Measurements from ENCODE around the gene SERPINA1. TPM values are rescaled to one million over a fixed set of nuclear protein-coding genes. Genes with fewer than 3 reads are reported as not detected.

SERPINA1 gene
- total and polyA plus RNA-seq, 2 experiments from 2014 or later: 0.69 to 2.6 TPM

DNA sequence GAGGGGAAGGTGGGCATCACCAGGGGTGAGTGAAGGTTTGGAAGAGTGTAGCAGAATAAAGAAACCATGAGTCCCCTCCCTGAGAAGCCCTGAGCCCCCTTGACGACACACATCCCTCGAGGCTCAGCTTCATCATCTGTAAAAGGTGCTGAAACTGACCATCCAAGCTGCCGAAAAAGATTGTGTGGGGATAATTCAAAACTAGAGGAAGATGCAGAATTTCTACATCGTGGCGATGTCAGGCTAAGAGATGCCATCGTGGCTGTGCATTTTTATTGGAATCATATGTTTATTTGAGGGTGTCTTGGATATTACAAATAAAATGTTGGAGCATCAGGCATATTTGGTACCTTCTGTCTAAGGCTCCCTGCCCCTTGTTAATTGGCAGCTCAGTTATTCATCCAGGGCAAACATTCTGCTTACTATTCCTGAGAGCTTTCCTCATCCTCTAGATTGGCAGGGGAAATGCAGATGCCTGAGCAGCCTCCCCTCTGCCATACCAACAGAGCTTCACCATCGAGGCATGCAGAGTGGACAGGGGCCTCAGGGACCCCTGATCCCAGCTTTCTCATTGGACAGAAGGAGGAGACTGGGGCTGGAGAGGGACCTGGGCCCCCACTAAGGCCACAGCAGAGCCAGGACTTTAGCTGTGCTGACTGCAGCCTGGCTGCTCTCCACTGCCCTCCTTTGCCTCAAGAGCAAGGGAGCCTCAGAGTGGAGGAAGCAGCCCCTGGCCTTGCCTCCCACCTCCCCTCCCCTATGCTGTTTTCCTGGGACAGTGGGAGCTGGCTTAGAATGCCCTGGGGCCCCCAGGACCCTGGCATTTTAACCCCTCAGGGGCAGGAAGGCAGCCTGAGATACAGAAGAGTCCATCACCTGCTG lies 7.0 kb downstream of the SERPINA1 start:
- no peak overlapping the region for H3K27ac ChIP-seq
- H3K9me3 ChIP-seq (ENCODE audit: low read depth): no peaks in the 10 kb centered on the region
- no peak for DNase-seq (ENCODE audit: low read depth in 1 of 2, low spot score in 1 of 2)
- H3K4me1 ChIP-seq (ENCODE audit: low read depth): no peaks in the 10 kb centered on the region
- H3K4me3 ChIP-seq: no peak overlapping the region
- no peaks in the 10 kb centered on the region for H3K36me3 ChIP-seq
- no peaks in the 10 kb centered on the region for H3K27me3 ChIP-seq
- TF ChIP-seq, protein P1, sequence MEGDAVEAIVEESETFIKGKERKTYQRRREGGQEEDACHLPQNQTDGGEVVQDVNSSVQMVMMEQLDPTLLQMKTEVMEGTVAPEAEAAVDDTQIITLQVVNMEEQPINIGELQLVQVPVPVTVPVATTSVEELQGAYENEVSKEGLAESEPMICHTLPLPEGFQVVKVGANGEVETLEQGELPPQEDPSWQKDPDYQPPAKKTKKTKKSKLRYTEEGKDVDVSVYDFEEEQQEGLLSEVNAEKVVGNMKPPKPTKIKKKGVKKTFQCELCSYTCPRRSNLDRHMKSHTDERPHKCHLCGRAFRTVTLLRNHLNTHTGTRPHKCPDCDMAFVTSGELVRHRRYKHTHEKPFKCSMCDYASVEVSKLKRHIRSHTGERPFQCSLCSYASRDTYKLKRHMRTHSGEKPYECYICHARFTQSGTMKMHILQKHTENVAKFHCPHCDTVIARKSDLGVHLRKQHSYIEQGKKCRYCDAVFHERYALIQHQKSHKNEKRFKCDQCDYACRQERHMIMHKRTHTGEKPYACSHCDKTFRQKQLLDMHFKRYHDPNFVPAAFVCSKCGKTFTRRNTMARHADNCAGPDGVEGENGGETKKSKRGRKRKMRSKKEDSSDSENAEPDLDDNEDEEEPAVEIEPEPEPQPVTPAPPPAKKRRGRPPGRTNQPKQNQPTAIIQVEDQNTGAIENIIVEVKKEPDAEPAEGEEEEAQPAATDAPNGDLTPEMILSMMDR (IDR thresholded peaks at IDR 0.05; ENCODE audit: low read depth, low read length): no peak

DNA sequence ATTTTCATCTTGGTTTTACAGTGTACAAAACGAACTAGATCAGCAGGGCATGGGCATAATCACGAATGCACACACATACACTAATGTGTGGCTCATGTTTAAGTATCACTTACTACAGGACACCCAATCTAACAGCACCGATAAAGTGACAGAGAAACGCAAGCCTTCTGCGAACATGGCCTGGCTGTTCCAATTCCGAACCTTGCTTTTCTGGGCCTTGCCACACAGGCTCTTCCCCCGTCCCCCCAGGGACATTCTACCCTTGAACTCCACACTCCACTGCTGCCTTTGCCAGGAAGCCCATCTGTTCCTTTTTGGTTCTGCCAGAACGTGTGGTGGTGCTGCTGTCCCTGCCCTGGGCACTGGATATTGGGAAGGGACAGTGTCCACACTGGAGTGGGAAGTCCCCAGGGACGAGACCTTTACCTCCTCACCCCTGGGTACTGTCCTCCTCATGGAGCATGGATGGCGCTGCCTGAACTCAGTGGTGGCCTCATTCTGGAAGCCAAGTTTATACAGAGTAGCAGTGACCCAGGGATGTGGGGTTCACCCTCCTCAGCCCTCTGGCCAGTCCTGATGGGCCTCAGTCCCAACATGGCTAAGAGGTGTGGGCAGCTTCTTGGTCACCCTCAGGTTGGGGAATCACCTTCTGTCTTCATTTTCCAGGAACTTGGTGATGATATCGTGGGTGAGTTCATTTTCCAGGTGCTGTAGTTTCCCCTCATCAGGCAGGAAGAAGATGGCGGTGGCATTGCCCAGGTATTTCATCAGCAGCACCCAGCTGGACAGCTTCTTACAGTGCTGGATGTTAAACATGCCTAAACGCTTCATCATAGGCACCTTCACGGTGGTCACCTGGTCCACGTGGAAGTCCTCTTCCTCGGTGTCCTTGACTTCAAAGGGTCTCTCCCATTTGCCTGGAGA lies 7.9 kb downstream of the SERPINA1 start:
- no peak overlapping the region for H3K27ac ChIP-seq
- DNase-seq (ENCODE audit: low read depth in 1 of 2, low spot score in 1 of 2): no peak
- H3K9me3 ChIP-seq (ENCODE audit: low read depth): no peaks in the 10 kb centered on the region
- no peaks in the 10 kb centered on the region for H3K36me3 ChIP-seq
- no peaks in the 10 kb centered on the region for H3K27me3 ChIP-seq
- H3K4me3 ChIP-seq: no peak overlapping the region
- TF ChIP-seq, protein P1 (IDR thresholded peaks at IDR 0.05; ENCODE audit: low read depth, low read length): no peak
- H3K4me1 ChIP-seq (ENCODE audit: low read depth): no peaks in the 10 kb centered on the region

GRCh38 chr14:94379291-94380224 lies 8.8 kb downstream of the SERPINA1 start:
- Histone ChIP-seq H3K36me3 (no peaks in the 10 kb centered on the region), H3K27ac (no peak overlapping the region), H3K4me1 (ENCODE audit: low read depth) (no peaks in the 10 kb centered on the region), H3K9me3 (ENCODE audit: low read depth) (no peaks in the 10 kb centered on the region), H3K4me3 (no peak overlapping the region), H3K27me3 (no peaks in the 10 kb centered on the region)
- no peak for DNase-seq (ENCODE audit: low read depth in 1 of 2, low spot score in 1 of 2)
- TF ChIP-seq, protein P1 (IDR thresholded peaks at IDR 0.05; ENCODE audit: low read depth, low read length): no peak

GRCh38 chr14:94378527-94379290 lies 9.7 kb downstream of the SERPINA1 start:
- no peak overlapping the region for H3K4me3 ChIP-seq
- no peak for DNase-seq (ENCODE audit: low read depth in 1 of 2, low spot score in 1 of 2)
- TF ChIP-seq, protein P1 (IDR thresholded peaks at IDR 0.05; ENCODE audit: low read depth, low read length): no peak

More at GRCh38 chr14:94378527-94379290, 9.7 kb downstream of the SERPINA1 start:
- Histone ChIP-seq H3K9me3 (ENCODE audit: low read depth) (no peaks in the 10 kb centered on the region), H3K27ac (no peak overlapping the region), H3K4me1 (ENCODE audit: low read depth) (no peaks in the 10 kb centered on the region), H3K36me3 (no peaks in the 10 kb centered on the region), H3K27me3 (no peaks in the 10 kb centered on the region)
